Stimulated activated CD8-positive, alpha-beta memory T cell treated with anti-CD3 and anti-CD28 coated beads, Interleukin-2, amount 100 ng/mL, for 48 hours (primary cell): ENCODE measurements around the gene CERS4.
"Not testable (repeated sequence)": the region's sequence is repeated elsewhere in the genome, so short reads cannot be mapped to it uniquely, and the experiment has no call there.

ENCODE experiments used
- DNase-seq, 2 donors: peaks; one replicate each; pipeline ENCODE4 v3.0.0-alpha.2; 2020; ENCODE audit warnings: low read depth in 2 of 2

The CERS4 gene

GRCh38 chr19:8210421-8211101, 1.4 kb downstream of the CERS4 start:
- no peak for DNase-seq

- no peak for DNase-seq
Observed at GRCh38 chr19:8212212-8212611, 3.0 kb downstream of the CERS4 start.

- DNase-seq = no peak
Observed at GRCh38 chr19:8212916-8213315, 3.7 kb downstream of the CERS4 start.

- DNase-seq = no peak
Observed at GRCh38 chr19:8213827-8214672, 4.9 kb downstream of the CERS4 start.

- no peak for DNase-seq
Observed at GRCh38 chr19:8214802-8215201, 5.6 kb downstream of the CERS4 start.

- DNase-seq = no peak
Observed at GRCh38 chr19:8215783-8216182, 6.6 kb downstream of the CERS4 start.

- no peak for DNase-seq
Observed at GRCh38 chr19:8216357-8216756, 7.2 kb downstream of the CERS4 start.

- DNase-seq = not testable (repeated sequence)
Observed at GRCh38 chr19:8218127-8218526, 9.0 kb downstream of the CERS4 start.

- DNase-seq = no peak
Observed at GRCh38 chr19:8220481-8220880, 11.3 kb downstream of the CERS4 start.

- DNase-seq = no peak
Observed at GRCh38 chr19:8221161-8221560, 12.0 kb downstream of the CERS4 start.

- not testable (repeated sequence) for DNase-seq
Observed at GRCh38 chr19:8223442-8223841, 14.3 kb downstream of the CERS4 start.

- DNase-seq = no peak
Observed at GRCh38 chr19:8224394-8225145, 15.4 kb downstream of the CERS4 start.

GRCh38 chr19:8231073-8231604, 22.0 kb downstream of the CERS4 start:
- DNase-seq = no peak

GRCh38 chr19:8233370-8233769, 24.2 kb downstream of the CERS4 start:
- no peak for DNase-seq

- DNase-seq = no peak
Observed at GRCh38 chr19:8237026-8237425, 27.9 kb downstream of the CERS4 start.

GRCh38 chr19:8238251-8238650, 29.1 kb downstream of the CERS4 start:
- DNase-seq = no peak

- no peak for DNase-seq
Observed at GRCh38 chr19:8239528-8240273, 30.5 kb downstream of the CERS4 start.

GRCh38 chr19:8240274-8241229, 31.4 kb downstream of the CERS4 start:
- DNase-seq = peak; percentile 43 to 50

GRCh38 chr19:8241646-8242045, 32.5 kb downstream of the CERS4 start:
- no peak for DNase-seq

GRCh38 chr19:8242211-8242821, 33.1 kb downstream of the CERS4 start:
- no peak for DNase-seq
